SK-N-SH (cell line): ENCODE data around the gene GCNT3. TPM values are rescaled to one million over a fixed set of nuclear protein-coding genes. Genes with fewer than 3 reads are reported as not detected.

Experiments
- CTCF ChIA-PET: fragments of 300-600, 350-600 bp; formaldehyde crosslinking; extraction: SDS; loops from one replicate; lab custom pipeline; 2021; lab: Yijun Ruan, JAX
- POLR2A ChIA-PET: fragments of 350-600 bp; sonication (Branson Sonifier 250); formaldehyde crosslinking; extraction: SDS; loops from one replicate; lab custom pipeline; 2020; ENCODE audit warnings: antibody characterized with exemption, inconsistent platforms; lab: Yijun Ruan, JAX
- DNase-seq: peaks from one replicate; pipeline ENCODE4 v3.0.0; 2012
- H2AFZ ChIP-seq: fragments of 200-600 bp; sonication (generic); 2 replicates; pipeline ENCODE4 v1.8.1; 2016; ENCODE audit warnings: antibody characterized with exemption, mild to moderate bottlenecking, low read depth
- H3F3A ChIP-seq: fragments of 200-600 bp; sonication (generic); replicated peaks from 2 replicates; pipeline ENCODE3; 2016; ENCODE audit warnings: antibody characterized with exemption, mild to moderate bottlenecking; ENCODE audit not compliant: insufficient read depth
- H3K27ac ChIP-seq, 2 experiments: fragments of 200-500 bp in 1 of 2; fragments of 200-600 bp in 1 of 2; sonication (Bioruptor generic) in 1 of 2; sonication (generic), shearing (Covaris generic) in 1 of 2; 2 replicates each; pipeline versions ENCODE4 v1.5.1 to v1.6.1; 2014 to 2016; ENCODE audit warnings: low read depth in 2 of 2, inconsistent platforms in 1 of 2, low read length in 1 of 2, mild to moderate bottlenecking in 1 of 2, mixed read lengths in 1 of 2
- H3K27me3 ChIP-seq: fragments of 200-600 bp; sonication (generic), shearing (Covaris generic); 2 replicates; pipeline ENCODE4 v1.6.1; 2016; ENCODE audit warnings: mixed run types; ENCODE audit not compliant: insufficient read depth
- H3K36me3 ChIP-seq, 2 experiments: fragments of 200-500 bp in 1 of 2; fragments of 200-600 bp in 1 of 2; sonication (Bioruptor generic) in 1 of 2; sonication (generic) in 1 of 2; replicated peaks in 1 of 2; 2 replicates each; pipeline versions ENCODE3 to v1.5.1; 2014 to 2016; ENCODE audit warnings: low read length in 1 of 2, mild to moderate bottlenecking in 1 of 2; ENCODE audit not compliant: insufficient read depth in 2 of 2, control insufficient read depth in 1 of 2
- H3K4me1 ChIP-seq, 2 experiments: fragments of 200-500 bp in 1 of 2; fragments of 200-600 bp in 1 of 2; sonication (Bioruptor generic) in 1 of 2; sonication (generic), shearing (Covaris generic) in 1 of 2; 2 replicates each; pipeline versions ENCODE4 v1.5.1 to v1.6.1; 2014 to 2016; ENCODE audit warnings: low read depth in 1 of 2, low read length in 1 of 2, mixed run types in 1 of 2; ENCODE audit not compliant: insufficient read depth in 2 of 2, control insufficient read depth in 1 of 2
- H3K4me2 ChIP-seq: fragments of 200-600 bp; sonication (generic), shearing (Covaris generic); 2 replicates; pipeline ENCODE4 v1.6.1; 2017; ENCODE audit warnings: mixed run types
- H3K4me3 ChIP-seq, 2 experiments: fragments of 200-500 bp in 1 of 2; fragments of 200-600 bp in 1 of 2; sonication (Bioruptor generic) in 1 of 2; sonication (generic), shearing (Covaris generic) in 1 of 2; 2 replicates each; pipeline versions ENCODE4 v1.5.1 to v1.8.1; 2014 to 2016; ENCODE audit warnings: low read depth in 2 of 2, inconsistent platforms in 1 of 2, low read length in 1 of 2, mild to moderate bottlenecking in 1 of 2, mixed read lengths in 1 of 2, moderate library complexity in 1 of 2
- H3K79me2 ChIP-seq: fragments of 200-600 bp; sonication (generic); 2 replicates; pipeline ENCODE4 v1.8.1; 2017; ENCODE audit warnings: mild to moderate bottlenecking; ENCODE audit not compliant: insufficient read depth
- H3K9ac ChIP-seq: fragments of 200-600 bp; sonication (generic); 2 replicates; pipeline ENCODE4 v1.6.1; 2017; ENCODE audit warnings: mixed run types
- H3K9me2 ChIP-seq: fragments of 200-600 bp; sonication (generic); 2 replicates; pipeline ENCODE4 v1.6.1; 2017; ENCODE audit warnings: mixed run types
- H3K9me3 ChIP-seq: fragments of 200-600 bp; sonication (generic); 2 replicates; pipeline ENCODE4 v1.6.1; 2017; ENCODE audit warnings: mixed run types, mild to moderate bottlenecking, moderate library complexity
- H4K20me1 ChIP-seq: fragments of 200-600 bp; sonication (generic); 2 replicates; pipeline ENCODE4 v1.6.1; 2017; ENCODE audit warnings: mild to moderate bottlenecking, mixed run types; ENCODE audit not compliant: insufficient read depth
- CHD2 ChIP-seq: fragments of 150-350 bp; IDR thresholded peaks from 2 replicates; pipeline ENCODE4 v1.6.1; 2018; ENCODE audit warnings: low read length; ENCODE audit not compliant: partially characterized antibody
- EP300 ChIP-seq, 2 experiments: IDR thresholded peaks; 2 replicates each; pipeline versions ENCODE4 v1.4.0 to v1.6.1; 2012; ENCODE audit warnings: borderline replicate concordance in 1 of 2, low read depth in 1 of 2, low read length in 1 of 2
- FOSL2 ChIP-seq: IDR thresholded peaks from 2 replicates; pipeline ENCODE4 v1.4.0; 2012; ENCODE audit warnings: low read depth, mild to moderate bottlenecking, moderate library complexity, borderline replicate concordance
- FOXM1 ChIP-seq: IDR thresholded peaks from 2 replicates; pipeline ENCODE4 v1.4.0; 2012; ENCODE audit warnings: low read depth, mild to moderate bottlenecking
- GABPA ChIP-seq: IDR thresholded peaks from 2 replicates; pipeline ENCODE4 v1.4.0; 2012; ENCODE audit warnings: low read depth, mild to moderate bottlenecking
- GATA2 ChIP-seq: sonication (generic); formaldehyde crosslinking; IDR thresholded peaks from 2 replicates; pipeline ENCODE4 v1.5.0; 2020; ENCODE audit warnings: mild to moderate bottlenecking, missing genetic modification reagents
- MEF2A ChIP-seq: IDR thresholded peaks from 2 replicates; pipeline ENCODE4 v1.4.0; 2012; ENCODE audit warnings: low read depth, borderline replicate concordance
- MXI1 ChIP-seq: IDR thresholded peaks from 2 replicates; pipeline ENCODE4 v1.6.1; 2012; ENCODE audit warnings: mild to moderate bottlenecking, low read depth, low read length, improper control_type of control experiment
- POLR2AphosphoS5 ChIP-seq: IDR thresholded peaks from 2 replicates; pipeline ENCODE4 v1.6.1; 2012; ENCODE audit warnings: low read depth, low read length
- RAD21 ChIP-seq: IDR thresholded peaks from 2 replicates; pipeline ENCODE4 v1.6.1; 2012; ENCODE audit warnings: mild to moderate bottlenecking, low read length
- RXRA ChIP-seq: IDR thresholded peaks from 2 replicates; pipeline ENCODE4 v1.4.0; 2012; ENCODE audit warnings: low read depth, mild to moderate bottlenecking, borderline replicate concordance
- SIN3A ChIP-seq: IDR thresholded peaks from 2 replicates; pipeline ENCODE4 v1.6.1; 2012; ENCODE audit warnings: low read depth, mild to moderate bottlenecking, low read length, moderate library complexity, borderline replicate concordance
- SMC3 ChIP-seq: IDR thresholded peaks from 2 replicates; pipeline ENCODE4 v1.6.1; 2012; ENCODE audit warnings: low read depth, low read length, improper control_type of control experiment
- TEAD4 ChIP-seq: IDR thresholded peaks from 2 replicates; pipeline ENCODE4 v1.4.0; 2012; ENCODE audit warnings: mild to moderate bottlenecking, borderline replicate concordance; ENCODE audit not compliant: insufficient read depth
- YY1 ChIP-seq: IDR thresholded peaks from 2 replicates; pipeline ENCODE4 v1.4.0; 2012; ENCODE audit warnings: low read depth, mild to moderate bottlenecking
- WGBS: methylation state at CpG from one replicate; pipeline ENCODE4 v1.1.6; 2017; ENCODE audit warnings: low lambda C conversion rate; 5-methylcytosine and 5-hydroxymethylcytosine counted together
- polyA plus RNA-seq, 3 experiments: library from polyadenylated mRNA; depleted of rRNA; stranded (reverse); fragments of >200 nt; gene quantifications; 2 replicates each; pipeline ENCODE4 v1.2.3, GENCODE V29; 2012
- TF ChIP-seq, protein P1 (sequence below): fragments of 150-350 bp; IDR thresholded peaks from 2 replicates; pipeline ENCODE4 v1.6.1; 2017; ENCODE audit warnings: antibody characterized with exemption, low read length, low read depth, borderline replicate concordance
- TF ChIP-seq, protein P2 (sequence below): IDR thresholded peaks from 2 replicates; pipeline ENCODE4 v1.6.1; 2012; ENCODE audit warnings: mild to moderate bottlenecking, low read depth, low read length, moderate library complexity
- TF ChIP-seq, protein P3 (sequence below): IDR thresholded peaks from 2 replicates; pipeline ENCODE4 v1.4.0; 2012; ENCODE audit warnings: low read depth
- TF ChIP-seq, protein P4 (sequence below): IDR thresholded peaks from 2 replicates; pipeline ENCODE4 v1.4.0; 2012; ENCODE audit warnings: low read depth, borderline replicate concordance

Gene GCNT3
- polyA plus RNA-seq, 1 of the 3 experiments (the other 2 are of a cell fraction), result not detected

DNA sequence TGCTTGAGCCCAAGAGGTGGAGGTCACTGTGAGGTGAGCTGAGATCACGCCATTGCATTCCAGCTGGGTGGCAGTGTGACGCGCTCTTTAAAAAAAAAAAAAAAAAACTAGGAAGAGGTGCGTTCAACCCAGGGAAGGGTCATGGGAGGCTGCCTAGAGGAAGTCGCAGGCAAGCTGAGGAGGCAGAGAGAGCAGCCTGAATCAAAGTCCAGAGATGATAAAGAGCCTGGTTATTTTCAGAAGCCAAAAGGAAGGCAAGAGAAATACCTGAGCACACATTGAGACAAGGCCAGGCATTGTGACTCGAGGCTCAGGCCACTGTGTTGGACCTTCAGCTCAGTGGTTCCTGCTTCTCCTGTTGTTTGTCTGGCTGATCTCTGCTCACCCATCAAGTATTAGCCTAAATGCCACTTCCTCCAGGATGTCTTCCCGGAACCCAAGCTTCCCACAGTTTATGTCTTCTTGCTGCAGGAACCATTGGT lies 16.1 kb upstream of the GCNT3 start:
- DNase-seq, result no peak
- WGBS, result 54% methylated on average over 7 of the region's 7 CpGs
- H3K4me2 ChIP-seq, result no peak overlapping the region
- TF ChIP-seq FOXM1, result no peak
- no peak for TF ChIP-seq EP300 (IDR thresholded peaks at IDR 0.05; ENCODE audit: borderline replicate concordance in 1 of 2, low read depth in 1 of 2, low read length in 1 of 2)
- TF ChIP-seq YY1, result no peak
- TF ChIP-seq, protein P1, sequence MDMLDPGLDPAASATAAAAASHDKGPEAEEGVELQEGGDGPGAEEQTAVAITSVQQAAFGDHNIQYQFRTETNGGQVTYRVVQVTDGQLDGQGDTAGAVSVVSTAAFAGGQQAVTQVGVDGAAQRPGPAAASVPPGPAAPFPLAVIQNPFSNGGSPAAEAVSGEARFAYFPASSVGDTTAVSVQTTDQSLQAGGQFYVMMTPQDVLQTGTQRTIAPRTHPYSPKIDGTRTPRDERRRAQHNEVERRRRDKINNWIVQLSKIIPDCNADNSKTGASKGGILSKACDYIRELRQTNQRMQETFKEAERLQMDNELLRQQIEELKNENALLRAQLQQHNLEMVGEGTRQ, result no peak
- TF ChIP-seq SIN3A, result no peak
- no peak for TF ChIP-seq POLR2AphosphoS5
- TF ChIP-seq, protein P2, sequence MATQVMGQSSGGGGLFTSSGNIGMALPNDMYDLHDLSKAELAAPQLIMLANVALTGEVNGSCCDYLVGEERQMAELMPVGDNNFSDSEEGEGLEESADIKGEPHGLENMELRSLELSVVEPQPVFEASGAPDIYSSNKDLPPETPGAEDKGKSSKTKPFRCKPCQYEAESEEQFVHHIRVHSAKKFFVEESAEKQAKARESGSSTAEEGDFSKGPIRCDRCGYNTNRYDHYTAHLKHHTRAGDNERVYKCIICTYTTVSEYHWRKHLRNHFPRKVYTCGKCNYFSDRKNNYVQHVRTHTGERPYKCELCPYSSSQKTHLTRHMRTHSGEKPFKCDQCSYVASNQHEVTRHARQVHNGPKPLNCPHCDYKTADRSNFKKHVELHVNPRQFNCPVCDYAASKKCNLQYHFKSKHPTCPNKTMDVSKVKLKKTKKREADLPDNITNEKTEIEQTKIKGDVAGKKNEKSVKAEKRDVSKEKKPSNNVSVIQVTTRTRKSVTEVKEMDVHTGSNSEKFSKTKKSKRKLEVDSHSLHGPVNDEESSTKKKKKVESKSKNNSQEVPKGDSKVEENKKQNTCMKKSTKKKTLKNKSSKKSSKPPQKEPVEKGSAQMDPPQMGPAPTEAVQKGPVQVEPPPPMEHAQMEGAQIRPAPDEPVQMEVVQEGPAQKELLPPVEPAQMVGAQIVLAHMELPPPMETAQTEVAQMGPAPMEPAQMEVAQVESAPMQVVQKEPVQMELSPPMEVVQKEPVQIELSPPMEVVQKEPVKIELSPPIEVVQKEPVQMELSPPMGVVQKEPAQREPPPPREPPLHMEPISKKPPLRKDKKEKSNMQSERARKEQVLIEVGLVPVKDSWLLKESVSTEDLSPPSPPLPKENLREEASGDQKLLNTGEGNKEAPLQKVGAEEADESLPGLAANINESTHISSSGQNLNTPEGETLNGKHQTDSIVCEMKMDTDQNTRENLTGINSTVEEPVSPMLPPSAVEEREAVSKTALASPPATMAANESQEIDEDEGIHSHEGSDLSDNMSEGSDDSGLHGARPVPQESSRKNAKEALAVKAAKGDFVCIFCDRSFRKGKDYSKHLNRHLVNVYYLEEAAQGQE, result no peak
- TF ChIP-seq RAD21, result no peak
- TF ChIP-seq SMC3, result no peak
- POLR2A ChIA-PET, result interaction anchor here (0.7 kb wide), 1 partner anchor 9 kb away, joined by 3 read pairs; no protein-coding TSS in a partner anchor
- no peaks in the 10 kb centered on the region for H4K20me1 ChIP-seq
- peaks cover 4% of the 10 kb centered on the region for H3F3A ChIP-seq
- H3K9me2 ChIP-seq, result no peaks in the 10 kb centered on the region
- H3K27me3 ChIP-seq, result no peaks in the 10 kb centered on the region
- no peak overlapping the region for H3K9ac ChIP-seq
- no peaks in the 10 kb centered on the region for H3K79me2 ChIP-seq
- H3K36me3 ChIP-seq, result no peaks in the 10 kb centered on the region
- H2AFZ ChIP-seq, result no peak overlapping the region
- no peaks in the 10 kb centered on the region for H3K4me1 ChIP-seq
- H3K27ac ChIP-seq, result peak overlapping the region in 1 of 2 experiments; percentile 26; a peak in 1 of 4 replicates
- H3K4me3 ChIP-seq, result no peak overlapping the region
- no peaks in the 10 kb centered on the region for H3K9me3 ChIP-seq
- CTCF ChIA-PET, result no interaction called here

DNA sequence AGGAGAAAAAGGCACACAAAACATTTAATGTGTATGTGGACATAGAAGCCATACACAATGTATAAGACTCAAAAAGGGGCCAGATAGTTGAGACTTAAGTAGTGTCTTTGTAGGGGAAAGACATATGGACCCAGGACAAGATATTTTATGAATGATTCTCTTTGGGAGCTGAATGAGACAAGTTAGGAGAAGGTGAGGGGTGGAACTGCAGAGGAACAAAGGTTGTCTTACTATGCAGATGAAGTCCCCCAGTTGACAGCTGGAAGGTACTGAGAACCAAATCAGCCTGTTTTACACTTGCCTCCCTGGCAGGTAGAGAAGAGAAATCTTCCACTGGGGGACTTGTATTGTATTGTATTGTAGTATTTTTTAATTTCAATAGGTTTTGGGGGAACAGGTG lies 14.9 kb upstream of the GCNT3 start:
- H3K27me3 ChIP-seq, result no peaks in the 10 kb centered on the region
- H4K20me1 ChIP-seq, result no peaks in the 10 kb centered on the region
- CTCF ChIA-PET, result interaction anchor here (0.9 kb wide), 1 partner anchor 1554 kb away, joined by 3 read pairs; no protein-coding TSS in a partner anchor
- no peak overlapping the region for H3K4me3 ChIP-seq
- peaks cover 4% of the 10 kb centered on the region for H3F3A ChIP-seq
- no peaks in the 10 kb centered on the region for H3K79me2 ChIP-seq
- TF ChIP-seq MEF2A, result no peak
- TF ChIP-seq, protein P3, sequence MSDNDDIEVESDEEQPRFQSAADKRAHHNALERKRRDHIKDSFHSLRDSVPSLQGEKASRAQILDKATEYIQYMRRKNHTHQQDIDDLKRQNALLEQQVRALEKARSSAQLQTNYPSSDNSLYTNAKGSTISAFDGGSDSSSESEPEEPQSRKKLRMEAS, result no peak
- no peak for TF ChIP-seq FOSL2
- TF ChIP-seq GATA2 (CRISPR knock-in tag), result no peak
- no peak for TF ChIP-seq CHD2
- TF ChIP-seq RXRA, result no peak
- no peak for TF ChIP-seq GABPA
- TF ChIP-seq EP300 (IDR thresholded peaks at IDR 0.05; ENCODE audit: borderline replicate concordance in 1 of 2, low read depth in 1 of 2, low read length in 1 of 2), result no peak
- no peak for TF ChIP-seq FOXM1
- no peak for TF ChIP-seq TEAD4
- TF ChIP-seq MXI1, result no peak
- TF ChIP-seq, protein P4, sequence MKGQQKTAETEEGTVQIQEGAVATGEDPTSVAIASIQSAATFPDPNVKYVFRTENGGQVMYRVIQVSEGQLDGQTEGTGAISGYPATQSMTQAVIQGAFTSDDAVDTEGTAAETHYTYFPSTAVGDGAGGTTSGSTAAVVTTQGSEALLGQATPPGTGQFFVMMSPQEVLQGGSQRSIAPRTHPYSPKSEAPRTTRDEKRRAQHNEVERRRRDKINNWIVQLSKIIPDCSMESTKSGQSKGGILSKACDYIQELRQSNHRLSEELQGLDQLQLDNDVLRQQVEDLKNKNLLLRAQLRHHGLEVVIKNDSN, result no peak
- TF ChIP-seq, all 33 proteins: peak for 0
- H3K4me1 ChIP-seq, result no peaks in the 10 kb centered on the region
- no peak overlapping the region for H3K27ac ChIP-seq
- DNase-seq, result no peak
- H3K9ac ChIP-seq, result no peak overlapping the region
- H3K9me3 ChIP-seq, result no peaks in the 10 kb centered on the region
- H3K4me2 ChIP-seq, result no peak overlapping the region
- no peaks in the 10 kb centered on the region for H3K36me3 ChIP-seq
- POLR2A ChIA-PET, result no interaction called here
- H3K9me2 ChIP-seq, result no peaks in the 10 kb centered on the region
- H2AFZ ChIP-seq, result no peak overlapping the region
